Hematopoietic multipotent progenitor cell (in vitro differentiated cells): ENCODE data around the gene ABHD16A. TPM values are rescaled to one million over a fixed set of nuclear protein-coding genes. Genes with fewer than 3 reads are reported as not detected.

Experiments used
- DNase-seq, 3 donors: peaks; one replicate each; pipeline ENCODE4 v3.0.0-alpha.2; 2011 to 2015; ENCODE audit warnings: low read depth in 2 of 3, low spot score in 2 of 3
- small RNA-seq: library from RNA; depleted of rRNA; stranded (forward); fragments of <200 nt; gene quantifications from one replicate; pipeline ENCODE3, GENCODE V24; 2012
- total RNA-seq: library from RNA; depleted of rRNA; stranded (reverse); fragments of >200 nt; gene quantifications from one replicate; pipeline ENCODE4 v1.2.3, GENCODE V29; 2012

Gene ABHD16A
- total RNA-seq, 1 donor = 75.4 TPM

- DNase-seq = no peak
Measured at GRCh38 chr6:31651602-31652191, 51.4 kb downstream of the ABHD16A start.

GRCh38 chr6:31645325-31645724, 57.8 kb downstream of the ABHD16A start:
- no peak for DNase-seq

DNA sequence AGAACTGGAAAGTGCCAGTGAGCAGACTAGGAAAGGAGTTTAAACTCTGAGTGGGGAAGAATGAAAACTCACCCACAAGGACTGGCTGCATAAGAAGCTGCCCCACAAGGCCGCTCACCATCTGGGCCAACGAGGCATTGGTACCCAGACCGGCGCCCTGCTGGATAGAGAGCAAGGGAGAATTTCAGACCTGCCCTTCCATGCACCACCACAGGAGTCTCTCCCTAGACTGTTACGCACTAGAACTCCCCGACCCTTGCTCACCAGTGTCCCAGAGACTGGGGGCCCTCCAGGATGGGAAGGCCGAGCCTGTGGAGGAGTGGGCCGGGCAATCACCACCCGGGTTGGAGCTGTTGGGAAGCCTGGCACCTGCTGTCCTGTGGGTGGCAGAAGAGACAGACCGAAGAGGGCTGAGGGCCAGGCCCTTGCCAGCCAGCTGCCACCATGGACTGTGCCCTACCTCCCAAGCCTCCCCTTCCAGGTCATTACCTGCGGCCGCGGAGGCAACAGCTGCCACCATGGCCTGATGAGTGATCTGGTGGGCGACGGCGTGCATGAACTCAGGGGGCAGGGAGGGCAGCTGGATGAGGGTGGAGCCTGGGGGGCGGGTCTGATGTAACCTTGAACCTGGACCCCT, 59.2 kb downstream of the ABHD16A start:
- no peak for DNase-seq

DNA sequence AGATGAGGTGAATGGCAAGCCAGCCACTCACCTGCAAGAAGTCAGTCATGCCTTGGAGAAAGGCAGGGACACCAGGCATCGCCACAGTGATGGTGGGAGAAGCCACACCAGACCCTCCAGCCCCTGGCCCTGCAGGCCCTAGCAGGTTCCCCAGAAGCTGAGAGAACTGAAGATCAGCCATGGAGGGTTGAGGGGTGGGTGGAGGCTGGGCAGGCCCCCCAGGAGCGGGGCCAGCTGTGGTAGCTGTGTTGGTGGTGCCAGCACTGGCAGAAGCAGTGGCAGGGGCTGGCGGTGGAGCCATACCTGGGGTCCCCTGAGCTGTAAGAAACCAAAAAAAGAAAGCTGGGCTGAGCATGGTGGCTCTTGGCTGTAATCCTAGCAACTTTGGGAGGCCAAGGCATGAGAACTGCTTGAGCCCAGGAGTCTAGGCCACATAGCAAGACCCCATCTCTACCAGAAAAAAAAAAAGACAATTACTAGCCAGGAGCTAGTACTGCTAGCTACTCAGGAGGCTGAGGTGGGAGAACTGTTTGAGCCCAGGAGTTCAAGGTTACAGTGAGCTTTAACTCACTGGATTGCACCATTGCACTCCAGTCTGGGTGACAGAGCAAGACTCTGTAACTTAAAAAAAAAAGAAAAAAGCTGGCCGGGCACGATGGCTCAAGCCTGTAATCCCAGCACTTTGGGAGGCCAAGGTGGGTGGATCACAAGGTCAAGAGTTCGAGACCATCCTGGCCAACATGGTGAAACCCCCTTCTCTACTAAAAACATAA, 60.1 kb downstream of the ABHD16A start:
- no peak for DNase-seq

GRCh38 chr6:31641370-31641769, 61.8 kb downstream of the ABHD16A start:
- no peak for DNase-seq

- DNase-seq = no peak
Measured at GRCh38 chr6:31640612-31641011, 62.5 kb downstream of the ABHD16A start.

GRCh38 chr6:31639449-31639861, 63.7 kb downstream of the ABHD16A start:
- DNase-seq = no peak

DNA sequence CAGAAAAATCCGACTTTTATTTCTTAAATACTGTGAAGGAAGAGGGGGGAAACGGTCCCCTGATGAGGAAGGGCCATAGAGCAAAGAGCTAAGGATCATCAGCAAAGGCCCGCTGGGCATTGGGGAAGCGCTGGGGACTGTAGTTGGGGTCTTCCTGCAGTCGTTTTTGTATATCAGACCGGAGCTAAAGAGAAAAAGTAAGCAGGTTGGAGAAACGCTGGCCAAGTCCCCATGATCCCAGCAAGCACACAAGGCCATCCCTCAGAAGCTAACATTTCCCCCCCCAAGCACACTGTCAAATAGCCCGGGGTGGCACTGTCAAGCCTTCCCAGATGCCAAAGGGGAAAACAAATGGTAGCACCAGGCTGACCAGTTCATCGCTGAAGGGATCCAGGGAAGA, 64.1 kb downstream of the ABHD16A start:
- no peak for DNase-seq

Small RNA genes within 50 kb of the gene (small RNA-seq; reads per million reads assigned to genes)
- gene LY6G6D (not detected), gene MIR4646 (not detected), gene RF00019 (not detected)

Other genes with a start within 250 kb of the ABHD16A start
- gene MICB, start 205.2 kb downstream of the ABHD16A start, total RNA-seq = 15.1 TPM
- not detected for gene MCCD1, start 174.4 kb downstream of the ABHD16A start, total RNA-seq
- gene DDX39B, start 161.3 kb downstream of the ABHD16A start, total RNA-seq = 571 TPM
- gene ATP6V1G2, start 156.7 kb downstream of the ABHD16A start, total RNA-seq = 1.1 TPM
- gene NFKBIL1, start 155.7 kb downstream of the ABHD16A start, total RNA-seq = 33.7 TPM
- under 0.01 TPM for gene LTA, start 131.0 kb downstream of the ABHD16A start, total RNA-seq
- 0.27 TPM for gene TNF, start 127.8 kb downstream of the ABHD16A start, total RNA-seq
- gene LTB, start 120.9 kb downstream of the ABHD16A start, total RNA-seq = 31.0 TPM
- gene LST1, start 117.0 kb downstream of the ABHD16A start, total RNA-seq = 74.9 TPM
- 0.27 TPM for gene NCR3, start 110.3 kb downstream of the ABHD16A start, total RNA-seq
- 66.8 TPM for gene AIF1, start 88.1 kb downstream of the ABHD16A start, total RNA-seq
- gene PRRC2A, start 82.6 kb downstream of the ABHD16A start, total RNA-seq = 117 TPM
- gene BAG6, start 50.7 kb downstream of the ABHD16A start, total RNA-seq = 172 TPM
- gene APOM, start 47.4 kb downstream of the ABHD16A start, total RNA-seq = 3.8 TPM
- gene C6orf47, start 42.5 kb downstream of the ABHD16A start, total RNA-seq = 19.1 TPM
- gene GPANK1, start 38.3 kb downstream of the ABHD16A start, total RNA-seq = 16.2 TPM
- gene CSNK2B, start 37.2 kb downstream of the ABHD16A start, total RNA-seq = 232 TPM
- 7.8 TPM for gene LY6G5B, start 33.3 kb downstream of the ABHD16A start, total RNA-seq
- gene LY6G5C, start 22.3 kb downstream of the ABHD16A start, total RNA-seq = 3.5 TPM
- gene LY6G6F, start 3.5 kb upstream of the ABHD16A start, total RNA-seq = 0.54 TPM
- 1.6 TPM for gene LY6G6D, start 12.0 kb upstream of the ABHD16A start, total RNA-seq
- gene LY6G6C, start 18.4 kb upstream of the ABHD16A start, total RNA-seq = 0.54 TPM
- 7.8 TPM for gene MPIG6B, start 20.0 kb upstream of the ABHD16A start, total RNA-seq
- 223 TPM for gene DDAH2, start 26.0 kb upstream of the ABHD16A start, total RNA-seq
- 794 TPM for gene CLIC1, start 33.2 kb upstream of the ABHD16A start, total RNA-seq
- gene MSH5, start 36.7 kb upstream of the ABHD16A start, total RNA-seq = 32.3 TPM
- 0.27 TPM for gene SAPCD1, start 59.3 kb upstream of the ABHD16A start, total RNA-seq
- gene VWA7, start 74.0 kb upstream of the ABHD16A start, total RNA-seq = 2.4 TPM
- gene VARS1, start 92.4 kb upstream of the ABHD16A start, total RNA-seq = 52.0 TPM
- 70.6 TPM for gene LSM2, start 103.6 kb upstream of the ABHD16A start, total RNA-seq
- 1.9 TPM for gene HSPA1L, start 112.0 kb upstream of the ABHD16A start, total RNA-seq
- 358 TPM for gene HSPA1A, start 112.2 kb upstream of the ABHD16A start, total RNA-seq
- gene HSPA1B, start 124.4 kb upstream of the ABHD16A start, total RNA-seq = 303 TPM
- gene NEU1, start 159.5 kb upstream of the ABHD16A start, total RNA-seq = 51.7 TPM
- 0.81 TPM for gene SLC44A4, start 175.7 kb upstream of the ABHD16A start, total RNA-seq
- 128 TPM for gene EHMT2, start 194.4 kb upstream of the ABHD16A start, total RNA-seq
- 8.9 TPM for gene ZBTB12, start 198.8 kb upstream of the ABHD16A start, total RNA-seq
- gene C2, start 224.4 kb upstream of the ABHD16A start, total RNA-seq = 0.54 TPM
- 0.54 TPM for gene CFB, start 242.8 kb upstream of the ABHD16A start, total RNA-seq